GM18907 (cell line): ENCODE data around the gene POMT1.
"Not testable (repeated sequence)": the region's sequence is repeated elsewhere in the genome, so short reads cannot be mapped to it uniquely, and the experiment has no call there.

Source experiments
- ATAC-seq: cut with Tn5 transposase; IDR thresholded peaks from one replicate; pipeline ENCODE4 v1.9.1; 2021; ENCODE audit warnings: mild to moderate bottlenecking, moderate library complexity; ENCODE audit not compliant: unreplicated experiment

POMT1 gene

DNA sequence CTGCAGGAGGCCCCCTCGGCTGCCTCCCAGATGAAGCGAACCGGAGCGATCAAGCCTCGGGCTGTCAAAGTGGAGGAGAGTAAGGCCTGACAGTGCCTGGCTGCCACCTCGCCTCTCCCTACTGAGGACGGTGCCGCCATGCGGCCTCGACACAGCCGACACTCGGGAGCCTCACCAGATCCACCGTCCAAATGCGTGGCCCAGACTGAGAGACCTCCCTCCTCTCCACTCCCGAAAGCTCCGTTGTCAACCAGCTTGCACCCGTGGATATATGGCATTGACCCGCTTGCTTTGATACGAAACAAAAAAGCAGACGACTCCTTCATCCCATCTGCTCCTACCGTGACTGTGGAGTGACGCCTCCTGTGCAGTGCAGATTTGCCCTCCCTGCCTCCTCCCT is 6.9 kb upstream of the POMT1 start:
- no peak for ATAC-seq

- ATAC-seq: no peak
These were observed 5.8 kb upstream of the POMT1 start for GRCh38 chr9:131496844-131497405.

GRCh38 chr9:131499254-131499767 is 3.4 kb upstream of the POMT1 start:
- no peak for ATAC-seq

GRCh38 chr9:131500377-131500776 is 2.3 kb upstream of the POMT1 start:
- no peak for ATAC-seq

DNA sequence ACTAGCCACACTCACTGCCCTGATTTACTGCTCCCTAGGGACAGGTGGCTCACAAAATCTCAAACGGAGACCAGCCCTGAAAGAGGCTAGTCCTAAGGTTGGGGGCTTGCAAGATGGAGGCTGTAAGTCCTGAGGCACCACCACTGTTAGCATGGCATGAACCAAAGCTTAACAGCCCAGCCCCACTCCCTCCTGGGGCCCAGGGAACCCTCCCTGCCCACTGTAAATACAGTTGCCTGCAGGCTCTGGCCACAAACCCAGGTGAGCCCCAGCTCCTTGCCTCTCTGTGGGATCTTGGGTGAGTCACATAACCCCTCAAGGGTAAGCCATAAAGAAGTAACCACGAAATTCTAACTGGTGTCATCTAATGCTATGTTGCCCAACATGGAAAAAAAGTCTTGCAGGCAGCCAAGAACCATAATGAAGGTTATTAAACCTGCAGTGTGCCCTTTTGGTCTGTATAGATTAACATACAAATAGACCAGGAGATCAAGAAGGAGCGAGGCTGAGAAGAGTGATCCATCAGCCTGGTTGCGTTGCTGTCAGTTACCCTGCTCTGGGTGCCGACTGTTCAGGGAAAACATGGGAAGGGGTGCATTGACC is 1.7 kb upstream of the POMT1 start:
- ATAC-seq: no peak

DNA sequence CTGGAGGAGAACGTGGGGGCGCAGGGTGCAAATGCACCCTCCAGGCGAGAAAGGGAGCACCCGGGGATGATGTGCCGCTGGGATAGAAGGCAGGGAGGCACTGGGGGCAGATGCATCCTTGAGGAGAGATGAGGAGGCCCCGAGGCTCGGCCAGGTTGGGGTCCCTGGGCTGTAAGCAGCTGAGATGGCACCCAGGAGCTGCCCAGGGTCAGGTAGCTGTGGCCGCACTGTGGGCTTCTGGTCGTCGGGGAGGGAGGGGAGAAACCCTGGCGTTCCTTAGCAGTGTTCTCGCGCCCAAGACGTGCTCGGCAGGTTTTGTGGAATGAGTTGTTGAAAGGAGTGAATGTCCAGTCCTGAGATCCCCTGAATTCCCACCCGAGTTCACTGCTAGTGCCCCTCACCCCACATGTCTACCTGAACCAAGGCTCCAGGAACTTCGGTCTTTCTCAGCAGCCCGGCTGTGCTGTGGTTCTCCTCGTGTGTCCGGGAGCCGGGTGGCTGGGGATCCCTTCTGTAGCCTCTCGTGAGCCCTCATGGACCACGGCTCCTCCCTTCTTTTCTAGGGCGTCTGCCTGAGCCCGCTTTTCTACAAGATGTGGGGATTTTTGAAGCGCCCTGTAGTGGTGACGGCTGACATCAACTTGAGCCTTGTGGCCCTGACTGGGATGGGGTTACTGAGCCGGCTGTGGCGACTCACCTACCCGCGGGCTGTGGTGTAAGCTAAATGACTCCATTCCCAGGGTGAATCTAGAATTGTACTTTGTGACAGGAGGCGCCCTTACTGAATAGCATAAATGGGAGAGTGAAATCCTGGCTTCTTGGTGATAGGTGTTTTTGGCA is 1.1 kb downstream of the POMT1 start:
- no peak for ATAC-seq

DNA sequence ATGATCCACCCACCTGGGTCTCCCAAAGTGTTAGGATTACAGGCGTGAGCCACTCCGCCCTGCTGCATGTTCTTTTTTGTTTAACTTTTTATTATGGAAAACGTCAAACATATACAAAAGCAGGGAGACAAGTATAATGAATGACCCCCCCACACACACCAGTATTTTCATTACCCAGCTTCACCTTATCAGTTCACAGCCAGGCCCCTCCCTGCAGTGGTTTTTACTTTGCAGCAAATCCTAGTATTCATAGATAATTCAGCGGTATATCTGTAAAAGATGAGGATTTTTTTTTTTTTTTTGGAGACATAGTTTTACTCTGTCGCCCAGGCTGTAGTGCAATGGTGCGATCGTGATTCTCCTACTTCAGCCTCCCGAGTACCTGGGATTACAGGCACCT is 2.3 kb downstream of the POMT1 start:
- ATAC-seq: no peak

DNA sequence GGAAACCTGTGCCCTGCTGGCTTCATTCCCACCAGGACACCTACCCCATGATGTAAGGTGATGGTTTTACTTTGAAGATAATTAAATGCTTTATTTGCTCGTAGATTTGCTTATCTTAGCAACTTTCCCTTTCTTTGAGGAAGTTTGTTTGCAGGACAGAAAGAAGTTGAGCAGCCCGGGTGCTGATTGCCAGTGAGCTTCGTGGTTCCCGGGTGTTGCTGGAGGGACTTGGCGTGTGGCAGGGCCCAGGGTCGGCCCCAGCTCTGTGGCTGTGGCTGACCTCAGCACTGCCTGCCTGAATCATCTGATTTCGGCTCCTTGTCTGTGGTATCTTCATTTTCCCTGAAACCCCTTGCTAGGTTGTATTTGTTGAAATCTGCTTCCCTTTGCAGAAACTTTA is 8.7 kb downstream of the POMT1 start:
- ATAC-seq: no peak

DNA sequence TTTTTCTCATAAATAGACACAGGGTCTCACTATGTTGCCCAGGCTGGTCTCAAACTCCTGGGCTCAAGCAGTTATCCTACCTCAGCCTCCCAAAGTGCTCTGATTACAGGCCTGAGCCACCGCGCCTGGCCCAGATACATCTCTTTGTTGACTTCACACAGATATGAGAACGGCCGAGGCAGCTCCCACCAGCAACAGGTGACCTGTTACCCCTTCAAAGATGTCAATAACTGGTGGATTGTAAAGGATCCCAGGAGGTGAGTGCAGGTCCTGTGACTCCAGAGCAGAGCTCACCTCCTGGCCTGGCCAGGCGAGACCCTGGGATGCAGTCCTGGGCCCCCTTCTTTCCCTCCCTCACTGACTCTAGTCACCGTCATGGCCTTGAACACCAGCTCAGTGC is 9.2 kb downstream of the POMT1 start:
- no peak for ATAC-seq

DNA sequence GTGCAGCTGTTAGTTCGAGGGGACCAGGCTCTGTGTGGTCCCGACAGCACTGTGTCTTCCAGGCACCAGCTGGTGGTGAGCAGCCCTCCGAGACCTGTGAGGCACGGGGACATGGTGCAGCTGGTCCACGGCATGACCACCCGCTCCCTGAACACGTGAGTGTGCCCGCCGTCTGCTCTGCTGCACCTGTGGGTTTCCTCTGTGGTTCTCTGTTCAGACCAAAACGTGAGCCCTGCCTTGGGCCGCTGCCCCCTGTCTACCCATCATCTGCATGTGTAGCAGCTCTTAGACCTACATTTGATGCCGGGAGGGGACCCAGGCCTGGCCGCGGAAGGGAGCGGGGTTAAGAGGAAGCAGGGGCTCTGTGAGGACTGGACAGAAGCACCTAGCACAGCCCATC is 10.5 kb downstream of the POMT1 start:
- no peak for ATAC-seq

DNA sequence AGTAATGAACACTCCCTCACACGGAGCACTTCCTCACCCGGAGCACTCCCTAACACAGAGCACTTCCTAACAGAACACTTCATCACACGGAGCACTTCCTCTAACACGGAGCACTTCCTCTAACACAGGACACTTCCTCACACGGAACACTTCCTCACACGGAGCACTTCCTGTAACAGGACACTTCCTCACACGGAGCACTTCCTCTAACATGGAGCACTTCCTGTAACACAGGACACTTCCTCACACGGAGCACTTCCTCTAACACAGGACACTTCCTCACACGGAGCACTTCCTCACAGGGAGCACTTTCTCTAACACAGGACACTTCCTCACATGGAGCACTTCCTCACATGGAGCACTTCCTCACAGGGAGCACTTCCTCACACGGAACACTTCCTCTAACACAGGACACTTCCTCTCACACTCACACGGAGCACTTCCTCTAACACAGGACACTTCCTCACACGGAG is 12.9 kb downstream of the POMT1 start:
- ATAC-seq: not testable (repeated sequence)

- ATAC-seq: no peak
These were observed 13.4 kb downstream of the POMT1 start for GRCh38 chr9:131516100-131516499.

GRCh38 chr9:131516930-131517329 is 14.2 kb downstream of the POMT1 start:
- no peak for ATAC-seq

DNA sequence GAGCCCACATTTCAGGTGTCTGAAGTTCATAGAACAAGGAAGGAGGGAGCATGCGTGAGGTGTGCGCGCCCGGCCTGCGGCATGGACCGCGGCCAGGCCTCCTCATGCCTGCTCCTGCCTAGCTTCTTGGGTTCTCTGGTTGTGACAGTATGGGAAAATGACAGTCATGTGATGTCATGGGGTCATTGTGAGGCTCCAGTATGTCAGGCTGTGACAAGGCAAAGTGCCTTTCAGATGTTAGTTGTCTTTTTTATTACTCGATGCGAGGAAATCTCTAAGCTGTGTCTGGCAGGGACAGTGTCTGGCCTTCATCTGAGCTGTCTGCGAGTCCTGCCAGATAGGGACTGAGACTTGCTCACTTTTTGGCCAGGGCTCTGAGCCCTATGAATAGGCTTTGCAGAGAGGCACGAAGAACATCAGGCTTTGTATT is 15.1 kb downstream of the POMT1 start:
- no peak for ATAC-seq

DNA sequence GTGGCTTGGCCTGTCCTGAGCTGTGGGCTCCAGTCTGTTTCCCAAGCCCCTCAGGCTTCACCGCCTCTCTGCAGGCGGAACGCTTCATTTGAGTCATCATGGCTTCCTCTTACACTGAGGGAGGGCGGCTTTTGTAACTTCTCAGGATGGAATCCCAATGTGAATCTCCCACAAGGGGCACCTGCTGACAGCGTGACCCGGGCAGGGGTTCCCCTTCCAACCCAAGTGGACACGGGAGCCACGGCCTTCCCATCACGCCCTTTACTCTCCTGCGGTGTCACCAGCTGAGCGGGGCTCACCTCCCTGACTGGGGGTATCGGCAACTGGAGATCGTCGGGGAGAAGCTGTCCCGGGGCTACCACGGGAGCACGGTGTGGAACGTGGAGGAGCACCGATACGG is 15.8 kb downstream of the POMT1 start:
- no peak for ATAC-seq

DNA sequence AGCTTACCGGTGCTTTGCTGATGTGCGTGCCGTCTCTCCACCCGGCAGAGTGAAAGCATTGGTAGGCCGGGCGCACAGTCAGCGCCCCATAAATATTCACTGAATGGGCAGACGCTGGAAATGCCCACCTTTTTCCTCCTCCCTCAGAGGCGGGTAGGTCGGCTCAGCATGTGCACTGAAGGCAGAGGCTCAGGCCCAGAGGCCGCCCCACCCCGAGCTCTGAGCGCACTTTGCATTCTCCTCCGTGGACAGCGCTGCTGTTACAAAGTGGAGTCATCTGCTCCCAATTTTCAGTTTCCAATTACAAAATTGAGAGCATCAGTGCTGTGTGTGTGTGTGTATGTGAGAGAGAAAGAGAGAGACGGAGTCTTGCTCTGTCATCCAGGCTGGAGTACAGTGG is 17.8 kb downstream of the POMT1 start:
- no peak for ATAC-seq

DNA sequence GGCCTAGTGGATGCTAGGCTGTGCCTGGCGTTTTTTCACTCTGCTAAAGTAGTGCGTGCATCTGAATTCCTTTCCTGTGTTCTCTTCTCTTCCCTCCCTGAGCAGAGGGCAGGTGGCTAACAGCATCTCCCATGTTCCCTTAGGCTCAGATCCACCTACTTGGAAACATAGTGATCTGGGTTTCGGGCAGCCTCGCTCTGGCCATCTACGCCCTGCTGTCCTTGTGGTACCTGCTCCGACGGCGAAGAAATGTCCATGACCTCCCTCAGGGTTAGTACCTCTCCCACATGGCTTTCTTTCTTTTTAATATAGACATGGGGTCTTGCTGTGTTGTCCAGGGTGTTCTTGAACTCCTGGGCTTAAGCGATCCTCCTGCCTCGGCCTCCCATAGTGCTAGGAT is 18.5 kb downstream of the POMT1 start:
- no peak for ATAC-seq

GRCh38 chr9:131521822-131522221 is 19.1 kb downstream of the POMT1 start:
- ATAC-seq: no peak

DNA sequence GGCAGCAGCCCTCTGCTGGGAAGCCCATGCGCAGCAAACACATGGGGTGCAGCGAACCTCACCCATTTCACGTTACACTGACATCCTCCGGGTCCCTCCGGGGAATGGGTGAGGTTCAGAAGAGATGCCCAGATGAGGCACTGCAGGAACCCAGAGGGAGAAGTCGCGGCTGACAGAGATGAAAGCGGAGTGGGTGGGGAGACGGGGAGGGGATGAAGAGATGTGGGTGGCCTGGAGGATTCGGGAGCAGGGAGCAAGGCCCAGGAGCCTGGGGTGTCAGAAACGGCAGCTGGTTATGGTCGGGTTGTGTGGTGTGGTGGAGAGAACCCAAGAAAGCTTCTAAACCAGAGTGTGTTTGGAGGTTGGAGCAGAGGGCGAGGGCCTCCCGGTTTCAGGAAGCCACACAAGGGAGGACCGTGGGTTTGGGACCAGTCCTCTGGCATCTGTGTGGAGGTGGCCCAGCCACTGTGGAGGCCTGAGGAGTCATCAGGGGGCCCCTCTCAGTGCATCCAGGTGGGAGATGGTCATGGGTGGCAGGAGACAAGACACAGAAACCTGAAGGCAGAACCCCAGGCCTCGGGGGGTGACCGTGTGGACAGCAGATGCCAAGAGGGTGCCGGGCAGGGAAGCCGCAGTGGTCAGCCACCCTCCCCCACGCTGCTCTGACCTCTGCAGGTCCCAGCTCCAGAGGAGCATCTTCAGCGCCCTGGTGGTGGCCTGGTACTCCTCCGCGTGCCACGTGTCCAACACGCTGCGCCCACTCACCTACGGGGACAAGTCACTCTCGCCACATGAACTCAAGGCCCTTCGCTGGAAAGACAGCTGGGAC is 19.8 kb downstream of the POMT1 start:
- no peak for ATAC-seq

DNA sequence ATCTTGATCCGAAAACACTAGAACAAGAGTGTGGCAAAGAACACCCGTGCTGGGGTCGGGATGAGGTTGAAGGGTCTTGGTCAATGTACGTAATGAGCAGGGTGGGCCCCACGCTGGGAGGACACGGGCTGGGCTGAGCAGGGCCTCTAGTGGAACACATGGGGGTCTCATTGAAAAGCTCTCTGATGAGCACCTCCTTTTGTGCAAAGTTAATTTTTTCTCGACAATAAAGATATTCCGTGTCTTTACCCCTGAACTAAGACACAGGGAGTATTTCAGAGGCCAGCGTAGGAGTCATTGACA is 20.3 kb downstream of the POMT1 start:
- no peak for ATAC-seq
